Activated T-helper 17 cell treated with anti-CD3 and anti-CD28 coated beads, Interleukin-2, amount 50 U/mL, for 72 hours (primary cell): ENCODE data around the gene THBS2. TPM values are rescaled to one million over a fixed set of nuclear protein-coding genes. Genes with fewer than 3 reads are reported as not detected.
"Not testable (repeated sequence)": the region's sequence is repeated elsewhere in the genome, so short reads cannot be mapped to it uniquely, and the experiment has no call there.

ENCODE experiments used
- ATAC-seq: fragments of 150-1000 bp; cut with Tn5 transposase; replicated peaks from 2 replicates; pipeline ENCODE4 v1.10.0; 2021; ENCODE audit warnings: mild to moderate bottlenecking, moderate library complexity
- H3K27ac Mint-ChIP-seq: one replicate; pipeline ENCODE4 v1.8.0; 2022; ENCODE audit warnings: mixed read lengths
- H3K27me3 Mint-ChIP-seq: one replicate; pipeline ENCODE4 v1.8.0; 2022; ENCODE audit warnings: mixed read lengths
- H3K36me3 Mint-ChIP-seq: one replicate; pipeline ENCODE4 v1.8.0; 2022; ENCODE audit warnings: low read depth, mild to moderate bottlenecking, mixed read lengths
- H3K4me1 Mint-ChIP-seq: one replicate; pipeline ENCODE4 v1.8.0; 2022; ENCODE audit warnings: mixed read lengths
- H3K4me3 Mint-ChIP-seq: one replicate; pipeline ENCODE4 v1.8.0; 2022; ENCODE audit warnings: mild to moderate bottlenecking, mixed read lengths
- H3K9me3 Mint-ChIP-seq: one replicate; pipeline ENCODE4 v1.8.0; 2022; ENCODE audit warnings: mixed read lengths
- total RNA-seq, 2 donors: library from RNA; stranded (reverse); gene quantifications; one replicate each; pipeline ENCODE4 v1.2.3, GENCODE V29; 2022

Gene THBS2
- total RNA-seq, 2 donors from 2014 or later = not detected

- Mint-ChIP-seq H3K27me3 (peaks cover 7% of the 10 kb centered on the region), H3K36me3 (no peaks in the 10 kb centered on the region)
Observed at GRCh38 chr6:169287675-169288074, 34.0 kb upstream of the THBS2 start.

GRCh38 chr6:169286961-169287360 is 33.3 kb upstream of the THBS2 start:
- no peaks in the 10 kb centered on the region for H3K9me3 Mint-ChIP-seq
- H3K27ac Mint-ChIP-seq = no peak overlapping the region
- H3K27me3 Mint-ChIP-seq = peaks cover 7% of the 10 kb centered on the region
- H3K4me1 Mint-ChIP-seq = no peaks in the 10 kb centered on the region
- no peaks in the 10 kb centered on the region for H3K36me3 Mint-ChIP-seq
- H3K4me3 Mint-ChIP-seq = no peak overlapping the region
- no peak for ATAC-seq

More at GRCh38 chr6:169287675-169288074, 34.0 kb upstream of the THBS2 start:
- ATAC-seq = no peak
- Mint-ChIP-seq H3K27ac (no peak overlapping the region), H3K9me3 (no peaks in the 10 kb centered on the region), H3K4me3 (no peak overlapping the region), H3K4me1 (no peaks in the 10 kb centered on the region)

GRCh38 chr6:169285165-169285564 is 31.5 kb upstream of the THBS2 start:
- Mint-ChIP-seq H3K4me1 (no peaks in the 10 kb centered on the region), H3K27ac (no peak overlapping the region), H3K27me3 (no peaks in the 10 kb centered on the region), H3K9me3 (no peaks in the 10 kb centered on the region), H3K4me3 (no peak overlapping the region), H3K36me3 (no peaks in the 10 kb centered on the region)
- ATAC-seq = no peak

GRCh38 chr6:169283924-169284323 is 30.3 kb upstream of the THBS2 start:
- Mint-ChIP-seq H3K27me3 (no peaks in the 10 kb centered on the region), H3K27ac (no peak overlapping the region), H3K4me1 (no peaks in the 10 kb centered on the region), H3K9me3 (no peaks in the 10 kb centered on the region), H3K36me3 (no peaks in the 10 kb centered on the region), H3K4me3 (no peak overlapping the region)
- ATAC-seq = no peak

GRCh38 chr6:169282043-169282442 is 28.4 kb upstream of the THBS2 start:
- H3K27ac Mint-ChIP-seq = no peak overlapping the region
- no peak for ATAC-seq
- H3K9me3 Mint-ChIP-seq = no peaks in the 10 kb centered on the region

GRCh38 chr6:169277619-169278018 is 24.0 kb upstream of the THBS2 start:
- no peaks in the 10 kb centered on the region for H3K27me3 Mint-ChIP-seq
- H3K9me3 Mint-ChIP-seq = no peaks in the 10 kb centered on the region
- ATAC-seq = no peak
- no peak overlapping the region for H3K27ac Mint-ChIP-seq
- H3K4me3 Mint-ChIP-seq = no peak overlapping the region
- H3K36me3 Mint-ChIP-seq = no peaks in the 10 kb centered on the region
- no peaks in the 10 kb centered on the region for H3K4me1 Mint-ChIP-seq

More at GRCh38 chr6:169282043-169282442, 28.4 kb upstream of the THBS2 start:
- Mint-ChIP-seq H3K4me3 (no peak overlapping the region), H3K27me3 (no peaks in the 10 kb centered on the region), H3K36me3 (no peaks in the 10 kb centered on the region), H3K4me1 (no peaks in the 10 kb centered on the region)

- H3K4me1 Mint-ChIP-seq = no peaks in the 10 kb centered on the region
- H3K36me3 Mint-ChIP-seq = no peaks in the 10 kb centered on the region
- no peak overlapping the region for H3K27ac Mint-ChIP-seq
- H3K27me3 Mint-ChIP-seq = no peaks in the 10 kb centered on the region
- ATAC-seq = no peak
- H3K4me3 Mint-ChIP-seq = no peak overlapping the region
- H3K9me3 Mint-ChIP-seq = no peaks in the 10 kb centered on the region
Observed at GRCh38 chr6:169274781-169275180, 21.1 kb upstream of the THBS2 start.

- no peak overlapping the region for H3K4me3 Mint-ChIP-seq
- H3K36me3 Mint-ChIP-seq = no peaks in the 10 kb centered on the region
- no peaks in the 10 kb centered on the region for H3K27me3 Mint-ChIP-seq
- no peaks in the 10 kb centered on the region for H3K4me1 Mint-ChIP-seq
- H3K27ac Mint-ChIP-seq = no peak overlapping the region
- ATAC-seq = no peak
- H3K9me3 Mint-ChIP-seq = no peaks in the 10 kb centered on the region
Observed at GRCh38 chr6:169273511-169273910, 19.9 kb upstream of the THBS2 start.

GRCh38 chr6:169271877-169272216 is 18.2 kb upstream of the THBS2 start:
- Mint-ChIP-seq H3K27me3 (no peaks in the 10 kb centered on the region), H3K27ac (no peak overlapping the region), H3K4me1 (no peaks in the 10 kb centered on the region), H3K36me3 (no peaks in the 10 kb centered on the region), H3K9me3 (no peaks in the 10 kb centered on the region), H3K4me3 (no peak overlapping the region)
- no peak for ATAC-seq

GRCh38 chr6:169271158-169271876 is 17.7 kb upstream of the THBS2 start:
- Mint-ChIP-seq H3K4me1 (no peaks in the 10 kb centered on the region), H3K27me3 (no peaks in the 10 kb centered on the region), H3K36me3 (no peaks in the 10 kb centered on the region), H3K27ac (no peak overlapping the region), H3K4me3 (no peak overlapping the region), H3K9me3 (no peaks in the 10 kb centered on the region)
- no peak for ATAC-seq

- H3K27me3 Mint-ChIP-seq, H3K4me3 Mint-ChIP-seq, ATAC-seq, H3K36me3 Mint-ChIP-seq, H3K9me3 Mint-ChIP-seq, H3K4me1 Mint-ChIP-seq, H3K27ac Mint-ChIP-seq: not testable (repeated sequence)
Observed at GRCh38 chr6:169270077-169270380, 16.4 kb upstream of the THBS2 start.

- Mint-ChIP-seq H3K9me3 (no peaks in the 10 kb centered on the region), H3K36me3 (no peaks in the 10 kb centered on the region), H3K27me3 (no peaks in the 10 kb centered on the region), H3K4me3 (no peak overlapping the region), H3K27ac (no peak overlapping the region), H3K4me1 (no peaks in the 10 kb centered on the region)
- no peak for ATAC-seq
Observed at GRCh38 chr6:169269180-169270076, 15.8 kb upstream of the THBS2 start.

- no peak for ATAC-seq
- no peaks in the 10 kb centered on the region for H3K36me3 Mint-ChIP-seq
- H3K27me3 Mint-ChIP-seq = peaks cover 4% of the 10 kb centered on the region
- no peaks in the 10 kb centered on the region for H3K9me3 Mint-ChIP-seq
- no peak overlapping the region for H3K4me3 Mint-ChIP-seq
- no peak overlapping the region for H3K27ac Mint-ChIP-seq
- H3K4me1 Mint-ChIP-seq = no peaks in the 10 kb centered on the region
Observed at GRCh38 chr6:169268276-169268675, 14.6 kb upstream of the THBS2 start.

- no peak for ATAC-seq
- peaks cover 4% of the 10 kb centered on the region for H3K27me3 Mint-ChIP-seq
- no peaks in the 10 kb centered on the region for H3K36me3 Mint-ChIP-seq
- H3K4me1 Mint-ChIP-seq = no peaks in the 10 kb centered on the region
- H3K4me3 Mint-ChIP-seq = no peak overlapping the region
- no peak overlapping the region for H3K27ac Mint-ChIP-seq
- no peaks in the 10 kb centered on the region for H3K9me3 Mint-ChIP-seq
Observed at GRCh38 chr6:169266746-169267591, 13.3 kb upstream of the THBS2 start.
